ENCODE measurements around the gene PRSS21.

PRSS21 gene

DNA sequence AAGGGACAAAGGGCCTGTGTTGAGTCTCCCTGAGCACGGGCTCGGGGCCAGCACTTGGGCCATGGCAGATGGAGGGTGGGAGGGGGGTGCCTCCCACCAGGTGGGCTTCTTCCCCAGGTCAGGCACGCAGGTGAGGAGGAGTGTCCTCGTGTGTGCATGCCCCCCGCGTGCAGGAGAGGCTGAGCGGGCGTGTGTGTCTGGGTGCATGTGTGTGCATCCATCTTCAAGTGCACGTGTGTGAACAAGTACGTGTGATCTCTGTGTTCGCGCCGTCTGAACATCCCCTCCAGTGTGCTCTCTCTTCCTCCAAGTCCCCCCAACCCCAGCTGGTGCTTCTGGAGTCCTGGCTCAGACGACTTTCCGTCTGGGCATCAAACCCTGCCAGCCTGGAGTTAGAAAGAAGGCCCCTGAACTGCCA, 10.3 kb downstream of the PRSS21 start:
- TF ChIP-seq, protein P1, sequence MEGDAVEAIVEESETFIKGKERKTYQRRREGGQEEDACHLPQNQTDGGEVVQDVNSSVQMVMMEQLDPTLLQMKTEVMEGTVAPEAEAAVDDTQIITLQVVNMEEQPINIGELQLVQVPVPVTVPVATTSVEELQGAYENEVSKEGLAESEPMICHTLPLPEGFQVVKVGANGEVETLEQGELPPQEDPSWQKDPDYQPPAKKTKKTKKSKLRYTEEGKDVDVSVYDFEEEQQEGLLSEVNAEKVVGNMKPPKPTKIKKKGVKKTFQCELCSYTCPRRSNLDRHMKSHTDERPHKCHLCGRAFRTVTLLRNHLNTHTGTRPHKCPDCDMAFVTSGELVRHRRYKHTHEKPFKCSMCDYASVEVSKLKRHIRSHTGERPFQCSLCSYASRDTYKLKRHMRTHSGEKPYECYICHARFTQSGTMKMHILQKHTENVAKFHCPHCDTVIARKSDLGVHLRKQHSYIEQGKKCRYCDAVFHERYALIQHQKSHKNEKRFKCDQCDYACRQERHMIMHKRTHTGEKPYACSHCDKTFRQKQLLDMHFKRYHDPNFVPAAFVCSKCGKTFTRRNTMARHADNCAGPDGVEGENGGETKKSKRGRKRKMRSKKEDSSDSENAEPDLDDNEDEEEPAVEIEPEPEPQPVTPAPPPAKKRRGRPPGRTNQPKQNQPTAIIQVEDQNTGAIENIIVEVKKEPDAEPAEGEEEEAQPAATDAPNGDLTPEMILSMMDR (IDR thresholded peaks at IDR 0.05; ENCODE audit: insufficient read depth, low read length, poor library complexity, severe bottlenecking) = no peak
- no peak for DNase-seq (ENCODE audit: extremely low read depth, insufficient read length)
- H3K27me3 ChIP-seq (replicated peaks; ENCODE audit: control insufficient read depth, insufficient read depth, low read length) = no peaks in the 10 kb centered on the region; the same call in 1 of the 2 replicates
- no peaks in the 10 kb centered on the region for H3K36me3 ChIP-seq (ENCODE audit: control insufficient read depth, insufficient read depth, low read length)
- H3K4me3 ChIP-seq (replicated peaks; ENCODE audit: low read depth, low read length) = no peak overlapping the region

DNA sequence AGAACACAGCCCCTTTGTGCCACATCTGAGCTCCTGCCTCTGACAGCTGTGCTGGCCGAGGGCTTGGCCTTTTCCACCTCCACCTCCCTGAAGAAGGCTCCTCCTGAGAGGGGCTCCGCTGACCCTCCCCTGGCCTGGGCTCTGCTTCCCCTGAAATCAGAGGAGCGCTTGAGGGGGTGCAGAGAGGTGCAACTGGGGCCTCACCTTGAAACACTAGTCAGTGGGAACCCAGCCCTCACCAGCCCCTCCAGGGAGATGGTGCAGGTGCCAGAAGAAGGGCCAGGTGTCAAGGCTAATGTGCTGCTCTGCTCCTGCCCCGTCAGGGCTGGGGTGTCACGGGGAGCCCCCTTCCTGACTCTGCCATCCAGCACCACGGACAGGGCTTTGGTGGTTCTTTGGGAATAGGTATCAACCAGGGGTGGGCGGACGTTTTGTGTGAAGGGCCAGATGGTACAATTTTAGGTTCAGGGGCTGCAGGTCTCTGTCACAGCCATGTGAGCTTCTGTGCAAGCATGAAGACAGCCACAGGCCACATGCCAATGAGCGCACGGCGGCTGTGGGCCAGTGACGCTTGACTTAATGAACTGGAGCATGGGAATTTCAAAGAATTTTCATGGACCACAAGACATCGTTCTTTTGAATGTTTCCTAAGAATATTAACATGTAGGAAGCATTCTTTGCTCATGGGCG, 10.9 kb downstream of the PRSS21 start:
- TF ChIP-seq, protein P1 (IDR thresholded peaks at IDR 0.05; ENCODE audit: insufficient read depth, low read length, poor library complexity, severe bottlenecking) = no peak
- no peak for DNase-seq (ENCODE audit: extremely low read depth, insufficient read length)
- Histone ChIP-seq H3K36me3 (ENCODE audit: control insufficient read depth, insufficient read depth, low read length) (no peaks in the 10 kb centered on the region), H3K4me3 (replicated peaks; ENCODE audit: low read depth, low read length) (no peak overlapping the region), H3K27me3 (replicated peaks; ENCODE audit: control insufficient read depth, insufficient read depth, low read length) (no peaks in the 10 kb centered on the region; the same call in 1 of the 2 replicates)

DNA sequence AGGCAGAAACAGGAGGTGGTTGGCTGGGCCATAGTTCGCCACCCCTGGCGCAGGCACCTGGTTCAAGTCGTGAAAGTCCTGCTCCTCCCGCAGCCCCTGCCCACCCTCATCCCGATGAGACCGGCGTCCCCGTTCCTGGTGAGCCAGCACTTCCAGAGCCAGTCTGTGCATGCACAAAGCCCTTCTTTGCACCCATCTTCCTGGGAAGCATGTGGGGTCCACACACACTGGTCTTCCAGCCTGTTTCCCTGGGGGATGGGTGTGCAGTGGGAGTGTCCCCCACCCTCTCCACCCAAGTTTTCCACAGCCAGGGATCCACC, 11.4 kb downstream of the PRSS21 start:
- Histone ChIP-seq H3K27me3 (replicated peaks; ENCODE audit: control insufficient read depth, insufficient read depth, low read length) (no peaks in the 10 kb centered on the region; the same call in 1 of the 2 replicates), H3K36me3 (ENCODE audit: control insufficient read depth, insufficient read depth, low read length) (no peaks in the 10 kb centered on the region), H3K4me3 (replicated peaks; ENCODE audit: low read depth, low read length) (no peak overlapping the region)
- TF ChIP-seq, protein P1 (IDR thresholded peaks at IDR 0.05; ENCODE audit: insufficient read depth, low read length, poor library complexity, severe bottlenecking) = no peak
- no peak for DNase-seq (ENCODE audit: extremely low read depth, insufficient read length)

DNA sequence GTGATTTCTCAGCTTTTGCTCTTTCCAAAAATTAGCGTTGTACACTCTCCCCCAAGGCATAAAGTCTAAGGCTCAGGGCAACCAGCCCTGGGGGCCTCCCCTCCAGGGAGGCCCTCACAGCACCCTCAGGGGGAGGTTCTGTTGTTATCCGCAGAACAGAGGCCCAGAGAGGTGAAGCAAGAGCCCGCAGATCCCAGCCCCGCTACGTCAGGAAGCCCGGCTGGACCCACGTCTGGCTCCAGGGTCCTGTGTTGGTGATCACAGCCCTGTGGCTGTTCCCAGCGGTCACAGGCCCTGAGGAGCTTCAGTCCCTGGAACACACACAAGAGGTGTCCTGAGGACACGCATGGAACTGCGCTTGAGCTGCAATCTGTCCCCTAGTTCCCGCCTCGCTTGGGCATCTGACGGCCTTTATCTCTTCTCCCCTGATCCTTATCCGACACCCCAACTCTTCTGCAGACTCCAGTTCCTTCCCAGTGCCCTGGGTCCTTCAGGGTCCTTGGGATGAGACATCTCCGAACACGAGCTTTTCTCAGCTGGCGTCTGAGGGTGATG, 11.9 kb downstream of the PRSS21 start:
- TF ChIP-seq, protein P1 (IDR thresholded peaks at IDR 0.05; ENCODE audit: insufficient read depth, low read length, poor library complexity, severe bottlenecking) = no peak
- no peaks in the 10 kb centered on the region for H3K36me3 ChIP-seq (ENCODE audit: control insufficient read depth, insufficient read depth, low read length)
- DNase-seq (ENCODE audit: extremely low read depth, insufficient read length) = no peak
- H3K27me3 ChIP-seq (replicated peaks; ENCODE audit: control insufficient read depth, insufficient read depth, low read length) = no peaks in the 10 kb centered on the region; the same call in 1 of the 2 replicates
- no peak overlapping the region for H3K4me3 ChIP-seq (replicated peaks; ENCODE audit: low read depth, low read length)

DNA sequence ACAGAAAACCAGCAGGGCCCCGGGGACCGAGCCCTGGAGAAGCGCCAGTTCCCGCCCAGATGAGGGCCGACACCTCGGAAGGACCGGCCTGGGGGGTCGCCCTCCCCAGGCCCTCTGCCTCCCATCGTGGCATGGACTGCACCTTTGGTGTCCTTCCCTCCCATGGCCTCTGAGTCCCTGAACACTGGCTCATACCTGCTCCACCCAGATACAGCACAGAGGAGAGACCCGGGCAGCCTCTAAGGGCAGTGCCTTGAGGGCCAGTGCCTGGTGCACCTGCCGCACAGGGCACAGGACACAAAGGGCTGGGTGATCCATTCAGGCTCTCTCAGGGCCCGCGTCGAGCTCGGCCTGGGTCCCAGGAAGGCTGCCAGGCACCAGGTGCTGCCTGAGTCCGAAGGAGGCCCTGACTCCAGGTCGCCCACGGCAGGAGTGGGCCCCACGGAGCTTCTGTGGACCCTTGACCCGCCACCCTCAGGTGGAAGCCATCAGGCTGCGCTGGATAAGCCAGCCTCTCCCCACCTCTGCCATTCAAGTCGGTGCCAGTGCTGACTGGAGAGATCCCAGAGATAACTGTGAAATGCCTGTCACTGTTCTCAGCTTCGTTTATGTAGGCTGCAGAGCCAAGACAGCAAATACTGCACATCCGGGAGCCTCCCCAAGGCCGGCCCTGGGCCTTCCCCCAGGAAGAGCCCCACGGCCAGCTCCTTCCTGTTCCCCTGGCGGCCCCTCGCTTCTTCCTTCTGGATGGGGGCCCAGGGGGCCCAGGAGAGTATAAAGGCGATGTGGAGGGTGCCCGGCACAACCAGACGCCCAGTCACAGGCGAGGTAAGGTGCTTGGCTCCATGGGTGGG, 12.7 kb downstream of the PRSS21 start, which contains the start of gene ZG16B:
ZG16B (plus strand) TSS at position 803 of the 854 bp plus-strand sequence. CDS start 139 bp downstream, outside the sequence.
- no peaks in the 10 kb centered on the region; the same call in 1 of the 2 replicates for H3K27me3 ChIP-seq (replicated peaks; ENCODE audit: control insufficient read depth, insufficient read depth, low read length)
- DNase-seq (ENCODE audit: extremely low read depth, insufficient read length) = no peak
- no peaks in the 10 kb centered on the region for H3K36me3 ChIP-seq (ENCODE audit: control insufficient read depth, insufficient read depth, low read length)
- TF ChIP-seq, protein P1 (IDR thresholded peaks at IDR 0.05; ENCODE audit: insufficient read depth, low read length, poor library complexity, severe bottlenecking) = no peak
- peak within 1 kb of the TSS; percentile 1 for H3K4me3 ChIP-seq (replicated peaks; ENCODE audit: low read depth, low read length)
